Activated gamma-delta T cell treated with anti-CD3 and anti-CD28 coated beads, Interleukin-2, amount 50 U/mL, for 16 hours (primary cell): ENCODE results near the gene RPS6KA2.
"Not testable (repeated sequence)": the region's sequence is repeated elsewhere in the genome, so short reads cannot be mapped to it uniquely, and the experiment has no call there.

ENCODE experiments used
- DNase-seq: peaks from one replicate; pipeline ENCODE4 v3.0.0-alpha.2; 2020; ENCODE audit warnings: low read depth

Gene RPS6KA2

GRCh38 chr6:166369782-166370181 is 257.3 kb downstream of the RPS6KA2 start:
- no peak for DNase-seq

GRCh38 chr6:166366921-166367320 is 260.1 kb downstream of the RPS6KA2 start:
- DNase-seq: no peak

- DNase-seq: no peak
Measured at GRCh38 chr6:166365806-166366205, 261.2 kb downstream of the RPS6KA2 start.

GRCh38 chr6:166365221-166365620 is 261.8 kb downstream of the RPS6KA2 start:
- no peak for DNase-seq

GRCh38 chr6:166364456-166364855 is 262.6 kb downstream of the RPS6KA2 start:
- DNase-seq: no peak

- not testable (repeated sequence) for DNase-seq
Measured at GRCh38 chr6:166362427-166362826, 264.6 kb downstream of the RPS6KA2 start.

- no peak for DNase-seq
Measured at GRCh38 chr6:166361077-166361429, 266.0 kb downstream of the RPS6KA2 start.

- no peak for DNase-seq
Measured at GRCh38 chr6:166360243-166361076, 266.6 kb downstream of the RPS6KA2 start.
